Measurements from ENCODE around the gene NFRKB.
A peak's percentile ranks its signal among the peaks of the same experiment; 100 is the strongest.
"Not testable (repeated sequence)": the region's sequence is repeated elsewhere in the genome, so short reads cannot be mapped to it uniquely, and the experiment has no call there.

The NFRKB gene

GRCh38 chr11:129888451-129888850 lies 6.9 kb downstream of the NFRKB start:
- no peak for DNase-seq

DNA sequence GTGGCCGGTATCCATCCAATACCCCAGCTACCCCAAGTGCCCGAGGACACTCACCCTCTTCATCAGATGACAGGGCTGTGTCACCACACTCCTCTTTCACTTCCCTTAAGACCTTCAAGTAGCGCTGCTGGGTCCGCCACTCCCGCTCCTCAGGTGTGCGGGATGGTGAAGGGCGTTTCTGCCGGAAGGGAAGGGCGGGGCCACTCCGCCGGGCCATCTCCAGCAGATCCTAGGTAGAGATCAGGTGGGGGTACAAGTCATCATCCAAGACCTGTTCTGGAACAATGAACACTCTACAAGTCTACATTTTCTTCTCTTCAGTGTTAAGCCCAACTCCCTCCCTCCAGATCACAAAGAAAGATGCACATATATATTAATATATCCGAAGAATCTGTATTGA lies 10.0 kb downstream of the NFRKB start:
- DNase-seq = no peak

GRCh38 chr11:129884581-129884980 lies 10.8 kb downstream of the NFRKB start:
- no peak for DNase-seq

GRCh38 chr11:129881570-129882170 lies 13.7 kb downstream of the NFRKB start:
- peak; percentile 14 for DNase-seq

- no peak for DNase-seq
Measured at GRCh38 chr11:129880311-129880710, 15.1 kb downstream of the NFRKB start.

DNA sequence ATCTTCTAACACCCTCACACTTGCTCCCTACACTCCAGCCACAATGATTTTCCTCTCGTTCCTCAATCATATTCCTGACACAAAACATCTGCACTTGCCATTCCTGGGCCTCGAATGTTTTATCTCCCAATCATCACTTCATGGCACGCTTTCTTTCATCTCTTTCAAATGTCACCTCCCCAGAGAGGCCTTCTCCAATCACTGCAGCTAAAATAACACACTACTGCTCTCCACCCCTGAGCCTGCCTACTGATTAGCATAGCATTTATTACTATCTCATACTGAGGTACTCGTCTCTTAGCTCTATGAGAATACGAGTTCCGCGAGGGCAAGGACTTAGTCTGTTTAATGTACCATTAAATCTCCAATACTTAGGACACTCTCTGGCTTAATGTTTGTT lies 23.5 kb downstream of the NFRKB start:
- no peak for DNase-seq

GRCh38 chr11:129868626-129869025 lies 26.8 kb downstream of the NFRKB start:
- not testable (repeated sequence) for DNase-seq

DNA sequence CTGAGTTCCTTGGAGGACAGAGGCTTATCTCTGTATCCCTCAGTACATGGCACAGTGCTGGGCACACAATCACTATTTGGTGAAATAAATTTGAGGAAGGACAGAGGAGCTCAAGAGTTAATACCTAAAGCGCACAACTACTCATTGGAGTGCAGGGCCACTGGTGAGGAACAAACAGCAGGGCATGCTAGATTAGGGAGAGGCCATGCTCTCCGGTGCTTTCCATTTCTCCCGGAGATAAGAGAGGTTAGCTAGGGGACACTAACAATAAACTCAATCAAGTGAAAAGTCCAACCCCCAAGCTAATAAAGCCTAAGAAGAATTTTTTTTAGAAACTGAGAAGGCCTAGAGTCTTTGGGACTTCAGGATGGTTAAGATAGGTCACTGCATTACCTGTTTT lies 29.1 kb downstream of the NFRKB start:
- DNase-seq = no peak

DNA sequence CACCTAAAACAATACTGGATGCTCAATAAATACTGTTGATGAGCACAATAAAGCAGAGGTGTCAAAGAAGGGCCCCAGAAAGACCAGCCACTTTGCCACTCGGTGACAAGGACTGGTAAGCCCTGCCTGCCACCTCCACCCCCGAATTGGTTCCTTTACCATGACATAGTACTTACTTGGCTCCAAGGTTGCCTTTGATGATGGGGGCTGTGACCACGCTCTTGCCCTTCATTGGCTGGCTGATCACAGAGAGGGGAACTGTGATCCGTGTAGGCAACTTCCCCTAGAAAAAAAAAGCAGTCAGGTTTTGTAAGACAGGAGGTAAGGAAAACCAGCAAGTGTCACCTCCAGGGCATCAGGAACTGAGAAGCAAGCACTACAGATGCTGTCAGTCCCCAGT lies 29.7 kb downstream of the NFRKB start:
- no peak for DNase-seq

DNA sequence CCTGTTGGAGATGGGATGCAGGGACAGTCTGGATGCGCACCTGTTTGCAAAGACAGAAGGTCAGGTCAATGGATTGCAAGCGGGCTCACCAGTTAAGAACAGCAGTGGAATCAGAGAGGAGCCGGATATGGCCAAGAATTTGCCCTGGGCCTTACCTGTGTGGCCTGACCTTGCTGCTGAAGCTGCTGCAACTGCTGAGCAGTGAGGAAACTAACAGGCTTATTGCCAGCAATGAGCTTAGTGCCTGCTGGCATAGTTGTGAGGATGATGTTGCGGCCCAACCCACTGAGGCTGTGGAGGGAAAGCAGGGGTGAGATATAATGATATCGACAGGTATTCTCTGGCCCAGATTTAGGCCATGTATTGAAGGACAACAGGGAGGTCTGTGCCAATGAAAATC lies 30.6 kb downstream of the NFRKB start:
- DNase-seq = no peak

DNA sequence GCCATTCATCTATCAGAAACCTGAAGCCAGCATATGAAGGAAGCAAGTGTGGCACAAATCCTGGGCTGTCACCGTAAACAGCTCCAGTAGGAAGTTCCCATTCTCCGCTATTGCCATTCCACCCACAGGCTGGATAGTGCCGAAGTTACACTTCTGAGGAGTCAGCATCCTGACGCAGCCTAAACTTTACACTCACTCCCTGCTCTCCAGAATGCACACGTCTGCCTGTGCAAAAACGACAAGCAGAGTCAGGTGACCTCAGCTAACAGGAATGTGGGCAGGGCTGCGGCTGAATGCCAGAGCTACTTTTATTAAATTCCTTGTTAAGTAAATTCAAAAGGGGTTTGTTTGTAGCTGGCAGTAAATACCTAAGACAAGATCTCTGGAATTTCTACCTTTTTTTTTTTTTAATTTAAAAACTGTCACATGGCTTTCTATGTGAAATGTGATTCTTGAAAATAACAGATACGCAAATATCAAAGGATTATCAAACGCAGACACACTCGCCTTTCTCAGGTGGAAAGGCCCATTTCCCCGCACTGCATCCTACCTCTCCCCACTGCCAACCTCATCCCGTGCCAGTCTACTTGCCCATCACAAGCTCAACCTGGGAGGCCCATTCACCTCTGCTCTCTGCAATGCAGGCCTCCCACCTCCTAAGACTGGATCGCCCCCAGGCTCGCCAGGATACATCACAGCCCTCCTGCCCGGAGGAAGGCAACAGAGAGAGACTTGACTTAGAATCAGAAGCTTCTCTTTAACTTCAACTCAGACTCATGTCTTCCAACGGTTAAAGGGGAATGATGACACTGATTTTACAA lies 33.5 kb downstream of the NFRKB start:
- no peak for DNase-seq

GRCh38 chr11:129856036-129856435 lies 39.3 kb downstream of the NFRKB start:
- no peak for DNase-seq

GRCh38 chr11:129855086-129855485 lies 40.3 kb downstream of the NFRKB start:
- no peak for DNase-seq

DNA sequence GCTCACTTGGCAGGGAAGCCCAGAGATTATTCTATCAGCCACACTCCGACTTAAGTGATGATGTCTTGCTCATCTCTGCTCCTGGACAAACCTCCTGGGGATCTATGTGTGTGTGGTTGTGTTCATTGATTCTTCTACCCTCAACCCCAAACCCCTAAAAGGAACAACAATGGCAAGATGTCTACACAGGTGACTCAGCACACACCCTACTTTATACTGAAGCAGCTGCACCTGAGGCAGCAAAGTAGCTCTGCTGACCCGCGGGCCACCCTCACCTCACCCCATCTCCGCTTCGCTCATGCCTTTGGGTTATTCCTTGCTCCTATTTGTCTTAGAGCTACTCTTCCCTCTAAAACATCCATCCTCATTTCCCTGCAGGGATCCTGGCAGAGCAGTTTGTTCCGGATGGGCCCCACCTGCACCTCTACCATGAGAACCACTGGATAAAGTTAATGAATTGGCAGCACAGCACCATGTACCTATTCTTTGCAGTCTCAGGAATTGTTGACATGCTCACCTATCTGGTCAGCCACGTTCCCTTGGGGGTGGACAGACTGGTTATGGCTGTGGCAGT lies 41.1 kb downstream of the NFRKB start:
- DNase-seq = no peak

DNA sequence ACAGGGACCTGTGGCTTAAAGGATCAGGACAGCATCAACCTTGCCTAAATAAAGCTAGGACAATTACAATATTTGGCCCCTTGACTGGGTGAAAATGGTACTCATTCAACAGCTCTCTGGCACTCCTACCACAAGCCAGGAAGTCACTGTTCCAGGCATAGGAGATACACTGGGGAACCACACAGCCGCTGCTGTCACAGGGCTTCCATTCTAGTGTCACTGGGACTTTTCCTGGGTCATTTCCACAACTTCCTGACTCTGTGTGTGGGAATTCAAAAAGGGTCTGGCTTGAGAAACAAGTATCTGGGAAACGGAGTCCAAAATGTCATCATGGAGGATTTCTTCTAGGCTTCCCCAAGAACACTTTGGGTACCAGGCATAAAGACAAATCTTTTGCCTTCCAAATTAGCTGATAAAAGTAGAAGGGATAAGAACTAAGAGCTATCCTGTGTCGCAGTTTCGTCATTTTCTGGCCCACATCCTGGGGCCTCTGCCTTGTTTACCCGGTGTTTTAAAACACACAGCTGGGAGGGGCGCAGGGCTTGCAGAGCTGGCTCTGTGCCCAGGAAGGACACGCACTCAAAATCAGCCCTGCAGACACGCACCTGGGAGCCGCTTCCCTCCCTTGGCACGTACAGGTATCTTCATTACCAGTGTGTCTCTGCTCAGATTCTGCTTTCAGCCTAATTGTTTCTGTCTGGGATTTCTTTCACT lies 41.7 kb downstream of the NFRKB start:
- DNase-seq = peak; percentile 32

DNA sequence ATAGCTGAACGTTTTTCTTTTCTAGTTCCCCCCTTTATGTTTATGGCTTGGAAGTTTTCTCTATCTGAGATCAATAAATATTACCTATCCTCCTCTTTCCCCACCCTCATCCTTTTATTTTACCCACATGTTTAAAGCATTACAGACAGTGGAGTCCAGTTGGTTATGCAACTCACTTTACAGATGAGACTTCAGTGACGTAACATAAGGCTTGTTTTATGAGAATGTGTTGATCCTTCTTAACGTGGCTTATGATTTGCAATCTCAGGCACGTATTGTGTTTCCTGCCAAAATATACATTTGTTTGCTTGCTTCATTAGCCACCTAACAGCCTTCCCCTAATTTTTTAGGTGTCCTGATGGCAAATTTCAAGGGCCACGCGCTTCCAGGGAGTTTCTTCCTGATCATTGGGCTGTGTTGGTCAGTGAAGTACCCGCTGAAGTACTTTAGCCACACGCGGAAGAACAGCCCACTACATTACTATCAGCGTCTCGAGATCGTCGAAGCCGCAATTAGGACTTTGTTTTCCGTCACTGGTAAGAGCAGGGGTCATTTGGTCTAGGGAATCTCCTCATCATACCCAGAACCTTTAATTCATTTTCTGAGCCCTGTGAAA lies 43.1 kb downstream of the NFRKB start:
- DNase-seq = no peak

DNA sequence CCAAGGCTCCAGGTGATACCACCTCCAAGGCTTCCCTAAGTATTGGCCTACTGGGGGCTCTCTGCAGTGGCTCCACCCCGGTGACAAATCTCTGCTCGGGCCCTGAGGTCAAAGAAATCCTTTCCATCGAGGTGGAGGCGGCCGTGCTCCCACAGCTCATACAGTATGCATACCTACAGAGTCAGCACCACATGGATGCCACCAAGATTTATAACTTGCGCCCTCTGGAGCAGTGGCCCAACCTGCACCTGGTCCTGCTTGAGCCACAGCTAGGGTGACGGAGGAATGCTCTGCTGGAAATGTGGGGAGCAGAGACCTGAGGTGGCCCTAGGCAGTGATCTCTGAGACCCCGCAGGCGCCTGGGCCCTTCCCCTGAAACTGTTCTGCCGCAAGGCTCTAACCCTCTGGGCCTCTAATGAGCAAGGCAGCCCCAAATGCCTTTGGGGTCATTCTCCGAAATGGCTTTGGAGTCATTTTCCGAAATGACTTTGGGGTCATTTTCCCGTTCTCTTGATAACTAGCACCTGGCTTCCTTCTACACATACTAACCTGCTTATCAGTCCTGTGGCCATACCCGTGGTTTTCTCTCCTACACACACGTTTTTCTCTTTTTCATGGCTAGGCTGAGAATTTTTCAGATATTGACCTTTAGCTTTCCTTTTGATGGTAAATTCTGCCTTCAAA lies 45.8 kb downstream of the NFRKB start:
- DNase-seq = no peak

DNA sequence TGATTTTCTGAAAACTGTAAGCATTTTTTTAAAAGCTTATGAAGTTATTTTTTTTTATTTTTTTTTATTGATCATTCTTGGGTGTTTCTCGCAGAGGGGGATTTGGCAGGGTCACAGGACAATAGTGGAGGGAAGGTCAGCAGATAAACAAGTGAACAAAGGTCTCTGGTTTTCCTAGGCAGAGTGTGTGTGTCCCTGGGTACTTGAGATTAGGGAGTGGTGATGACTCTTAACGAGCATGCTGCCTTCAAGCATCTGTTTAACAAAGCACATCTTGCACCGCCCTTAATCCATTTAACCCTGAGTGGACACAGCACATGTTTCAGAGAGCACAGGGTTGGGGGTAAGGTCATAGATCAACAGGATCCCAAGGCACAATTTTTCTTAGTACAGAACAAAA lies 48.0 kb downstream of the NFRKB start:
- not testable (repeated sequence) for DNase-seq

- DNase-seq = peak; percentile 18
Measured at GRCh38 chr11:129846508-129847335, 48.7 kb downstream of the NFRKB start.
